ENCODE measurements around the gene DENND5B. TPM values are rescaled to one million over a fixed set of nuclear protein-coding genes. Genes with fewer than 3 reads are reported as not detected.

Gene DENND5B
- total RNA-seq, 6 experiments from 2014 or later: 12.6 to 18.4 (median 16.6) TPM

DNA sequence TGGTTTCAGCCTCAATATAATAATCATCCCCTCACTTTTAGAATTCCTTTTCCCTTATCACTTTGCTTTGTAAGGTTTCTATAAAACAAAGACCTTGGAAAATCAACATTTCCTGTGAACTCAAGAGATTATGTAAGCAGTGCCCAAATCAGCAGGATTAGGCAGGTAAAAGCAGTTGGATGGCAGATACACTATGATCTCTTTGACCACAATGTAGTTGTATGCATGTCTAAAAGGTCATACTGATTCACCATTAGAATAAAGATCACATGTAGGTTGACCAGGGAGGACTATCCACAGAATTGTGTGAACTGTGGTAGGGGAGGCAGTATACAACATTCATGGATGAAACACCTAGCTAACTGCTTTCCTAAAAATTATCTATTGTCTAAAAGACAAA, 57.5 kb downstream of the DENND5B start:
- no peaks in the 10 kb centered on the region for H3K9me3 ChIP-seq
- intact Hi-C loops (cut with DNase I): no loop called here
- no peak for TF ChIP-seq POLR2A (IDR thresholded peaks at IDR 0.05)
- TF ChIP-seq, protein P1, sequence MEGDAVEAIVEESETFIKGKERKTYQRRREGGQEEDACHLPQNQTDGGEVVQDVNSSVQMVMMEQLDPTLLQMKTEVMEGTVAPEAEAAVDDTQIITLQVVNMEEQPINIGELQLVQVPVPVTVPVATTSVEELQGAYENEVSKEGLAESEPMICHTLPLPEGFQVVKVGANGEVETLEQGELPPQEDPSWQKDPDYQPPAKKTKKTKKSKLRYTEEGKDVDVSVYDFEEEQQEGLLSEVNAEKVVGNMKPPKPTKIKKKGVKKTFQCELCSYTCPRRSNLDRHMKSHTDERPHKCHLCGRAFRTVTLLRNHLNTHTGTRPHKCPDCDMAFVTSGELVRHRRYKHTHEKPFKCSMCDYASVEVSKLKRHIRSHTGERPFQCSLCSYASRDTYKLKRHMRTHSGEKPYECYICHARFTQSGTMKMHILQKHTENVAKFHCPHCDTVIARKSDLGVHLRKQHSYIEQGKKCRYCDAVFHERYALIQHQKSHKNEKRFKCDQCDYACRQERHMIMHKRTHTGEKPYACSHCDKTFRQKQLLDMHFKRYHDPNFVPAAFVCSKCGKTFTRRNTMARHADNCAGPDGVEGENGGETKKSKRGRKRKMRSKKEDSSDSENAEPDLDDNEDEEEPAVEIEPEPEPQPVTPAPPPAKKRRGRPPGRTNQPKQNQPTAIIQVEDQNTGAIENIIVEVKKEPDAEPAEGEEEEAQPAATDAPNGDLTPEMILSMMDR (IDR thresholded peaks at IDR 0.05): no peak
- ATAC-seq (peak; percentile 52 to 72 (median 60)), DNase-seq (no peak)
- H3K4me1 ChIP-seq: peaks cover 0 to 25% (median 0%) of the 10 kb centered on the region in 4 donors
- no peaks in the 10 kb centered on the region for H3K36me3 ChIP-seq
- H3K27ac ChIP-seq: no peak overlapping the region
- H3K4me3 ChIP-seq: no peak overlapping the region
- H3K27me3 ChIP-seq: no peaks in the 10 kb centered on the region

DNA sequence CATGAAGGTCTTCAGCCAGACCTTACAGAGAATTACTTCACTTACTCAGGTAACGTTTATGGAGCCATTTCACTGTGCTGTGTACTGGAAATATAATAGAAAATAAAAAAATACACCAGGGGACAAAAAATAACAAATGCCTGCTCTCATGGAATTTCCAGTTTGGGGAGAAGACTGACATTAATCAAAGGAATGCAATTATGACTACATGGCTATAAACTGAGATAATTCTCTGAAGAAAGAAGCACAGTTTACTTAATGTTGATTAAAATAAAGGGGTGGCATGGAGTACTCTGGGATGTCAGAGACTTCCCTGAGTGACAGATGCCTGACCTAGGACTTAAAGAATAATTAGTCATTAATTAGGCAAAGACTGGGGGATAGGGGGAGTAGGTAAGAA, 59.0 kb downstream of the DENND5B start:
- intact Hi-C loops (cut with DNase I): no loop called here
- Histone ChIP-seq H3K9me3 (no peaks in the 10 kb centered on the region), H3K36me3 (no peaks in the 10 kb centered on the region), H3K4me3 (no peak overlapping the region), H3K4me1 (peaks cover 0 to 17% (median 0%) of the 10 kb centered on the region in 4 donors), H3K27me3 (no peaks in the 10 kb centered on the region), H3K27ac (no peak overlapping the region)
- WGBS (ENCODE audit: insufficient coverage, low coverage, low lambda C conversion rate, missing lambda C conversion rate): 69% methylated on average over 1 of the region's 1 CpG
- no peak for TF ChIP-seq POLR2A (IDR thresholded peaks at IDR 0.05)
- TF ChIP-seq, protein P1 (IDR thresholded peaks at IDR 0.05): no peak
- DNase-seq: no peak
- no peak for ATAC-seq

- DNase-seq: no peak
- H3K27ac ChIP-seq: no peak overlapping the region
- intact Hi-C loops (cut with DNase I): no loop called here
- ATAC-seq: no peak
- TF ChIP-seq, protein P1 (IDR thresholded peaks at IDR 0.05): no peak
- no peak for TF ChIP-seq POLR2A (IDR thresholded peaks at IDR 0.05)
- H3K4me1 ChIP-seq: no peaks in the 10 kb centered on the region
- no peaks in the 10 kb centered on the region for H3K36me3 ChIP-seq
- no peaks in the 10 kb centered on the region for H3K27me3 ChIP-seq
- 89% methylated on average over 7 of the region's 7 CpGs for WGBS (ENCODE audit: insufficient coverage, low coverage, low lambda C conversion rate, missing lambda C conversion rate)
- H3K4me3 ChIP-seq: no peak overlapping the region
- H3K9me3 ChIP-seq: no peaks in the 10 kb centered on the region
Observed at GRCh38 chr12:31528095-31528494, 62.8 kb downstream of the DENND5B start.

- ATAC-seq (no peak), DNase-seq (no peak)
- no peak overlapping the region for H3K4me3 ChIP-seq
- H3K27ac ChIP-seq: no peak overlapping the region
- 73% methylated on average over 1 of the region's 4 CpGs for WGBS (ENCODE audit: insufficient coverage, low coverage, low lambda C conversion rate, missing lambda C conversion rate)
- no peaks in the 10 kb centered on the region for H3K27me3 ChIP-seq
- no peak for TF ChIP-seq POLR2A (IDR thresholded peaks at IDR 0.05)
- TF ChIP-seq, protein P1 (IDR thresholded peaks at IDR 0.05): no peak
- H3K9me3 ChIP-seq: no peaks in the 10 kb centered on the region
- H3K36me3 ChIP-seq: no peaks in the 10 kb centered on the region
- H3K4me1 ChIP-seq: no peaks in the 10 kb centered on the region
- intact Hi-C loops (cut with DNase I): no loop called here
Observed at GRCh38 chr12:31527083-31527482, 63.9 kb downstream of the DENND5B start.

- intact Hi-C loops (cut with DNase I): no loop called here
- H3K36me3 ChIP-seq: no peaks in the 10 kb centered on the region
- ATAC-seq (peak in 1 of 4 donors; percentile 29), DNase-seq (no peak)
- no peaks in the 10 kb centered on the region for H3K4me1 ChIP-seq
- TF ChIP-seq POLR2A (IDR thresholded peaks at IDR 0.05): no peak
- TF ChIP-seq, protein P1 (IDR thresholded peaks at IDR 0.05): no peak
- H3K9me3 ChIP-seq: no peaks in the 10 kb centered on the region
- WGBS (ENCODE audit: insufficient coverage, low coverage, low lambda C conversion rate, missing lambda C conversion rate): 31% methylated on average over 4 of the region's 4 CpGs
- H3K27ac ChIP-seq: no peak overlapping the region
- H3K27me3 ChIP-seq: no peaks in the 10 kb centered on the region
- H3K4me3 ChIP-seq: no peak overlapping the region
Observed at GRCh38 chr12:31526158-31526546, 64.8 kb downstream of the DENND5B start.

Data from right lobe of liver (tissue), 6 donors.